HG03064 (cell line): ENCODE data around the gene ADAMTSL2.

Experiments used
- ATAC-seq: cut with Tn5 transposase; IDR thresholded peaks from one replicate; pipeline ENCODE4 v1.9.1; 2021; ENCODE audit warnings: low read depth; ENCODE audit not compliant: unreplicated experiment

Gene ADAMTSL2

DNA sequence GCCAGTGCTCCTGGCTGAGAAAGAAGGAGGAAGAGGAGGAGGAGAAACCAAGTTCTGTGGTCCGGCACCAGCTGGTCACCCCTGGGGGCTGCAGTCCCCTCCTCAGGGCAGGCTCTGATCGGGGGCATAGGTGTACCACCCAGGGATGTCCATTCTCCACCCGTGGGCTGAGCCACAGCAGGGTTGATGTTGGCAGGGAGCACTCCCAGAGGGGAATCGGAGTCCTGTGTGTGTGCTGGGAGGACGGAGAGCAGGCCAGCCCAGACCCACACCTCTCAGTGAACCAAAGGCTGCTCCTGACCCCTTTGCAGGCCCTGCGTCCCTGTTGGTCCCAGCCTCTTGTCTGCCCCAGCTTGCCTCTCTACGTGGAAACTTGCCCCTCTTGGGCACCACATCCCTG, 4.6 kb upstream of the ADAMTSL2 start:
- ATAC-seq = no peak

DNA sequence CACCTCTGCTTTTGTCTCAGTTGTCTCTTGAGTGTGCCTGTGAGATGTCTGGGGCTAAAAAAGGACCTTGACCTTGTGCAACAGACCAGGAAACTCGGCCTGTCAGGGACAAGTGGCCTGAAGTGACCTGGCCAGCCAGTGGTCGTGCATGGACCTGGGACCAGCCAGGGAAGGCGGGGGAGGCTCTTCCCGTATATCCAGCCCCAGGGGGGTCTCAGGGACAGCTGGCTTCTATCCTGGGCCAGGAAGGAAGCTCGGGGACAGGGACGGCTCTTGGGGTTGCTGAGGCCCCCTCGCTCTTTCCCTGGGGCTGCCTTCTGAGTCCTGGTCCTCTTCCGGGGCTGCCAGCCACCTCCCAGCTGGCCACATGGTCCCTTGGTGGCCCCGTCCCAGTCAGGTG, 3.2 kb upstream of the ADAMTSL2 start:
- no peak for ATAC-seq

- no peak for ATAC-seq
These were observed 1.4 kb upstream of the ADAMTSL2 start for GRCh38 chr9:133532937-133533668.

DNA sequence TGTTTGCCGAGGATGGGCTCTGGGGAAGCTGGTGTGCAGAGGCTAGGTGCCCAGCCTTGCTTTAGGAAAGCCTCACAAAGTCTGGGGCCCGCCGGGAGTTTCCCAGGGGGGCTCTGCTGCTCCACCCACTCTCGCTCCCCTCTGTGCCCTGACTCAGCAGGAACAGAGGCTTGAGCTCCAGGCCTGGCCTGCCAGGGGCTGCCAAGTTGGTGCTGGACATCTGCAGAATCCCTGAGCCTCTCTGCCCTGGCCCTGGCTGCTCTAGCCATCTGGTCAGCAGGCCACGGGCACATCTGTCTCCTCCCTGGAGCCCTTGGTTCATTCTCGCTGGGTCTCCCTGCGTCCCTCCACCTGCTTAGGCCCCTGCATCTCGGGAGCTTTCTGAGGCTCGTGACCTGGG, 647 bp upstream of the ADAMTSL2 start:
- no peak for ATAC-seq

DNA sequence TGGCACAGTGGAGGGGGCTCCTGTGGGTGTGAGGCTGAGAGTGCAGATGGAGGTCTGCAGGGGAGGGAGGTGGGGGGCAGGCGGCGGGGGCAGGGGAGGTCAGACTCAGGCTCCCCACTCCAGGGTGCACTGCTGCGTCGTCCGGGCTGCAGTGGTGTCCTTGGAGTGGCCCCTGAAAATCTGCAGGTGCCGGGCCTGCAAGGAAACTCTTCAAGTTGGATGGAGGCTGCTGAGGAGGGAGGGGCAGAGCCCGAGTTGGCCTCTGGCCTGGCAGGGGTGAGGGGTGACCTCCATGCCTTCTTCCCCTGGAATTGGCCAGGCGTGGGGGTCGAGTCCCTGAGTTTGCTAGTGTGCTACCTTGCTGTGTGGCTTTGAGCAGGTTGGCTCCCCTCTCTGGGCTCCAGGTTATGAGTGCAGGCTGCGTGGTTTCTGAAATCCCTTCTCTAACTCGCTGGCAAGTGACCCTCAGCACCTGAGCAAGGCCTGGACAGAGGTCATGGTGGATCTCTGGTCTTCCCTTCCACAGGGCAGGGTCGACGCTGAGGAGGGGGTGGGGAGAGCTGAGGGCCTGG, 888 bp downstream of the ADAMTSL2 start:
- ATAC-seq = no peak

GRCh38 chr9:133536080-133536479, 1.6 kb downstream of the ADAMTSL2 start:
- no peak for ATAC-seq

DNA sequence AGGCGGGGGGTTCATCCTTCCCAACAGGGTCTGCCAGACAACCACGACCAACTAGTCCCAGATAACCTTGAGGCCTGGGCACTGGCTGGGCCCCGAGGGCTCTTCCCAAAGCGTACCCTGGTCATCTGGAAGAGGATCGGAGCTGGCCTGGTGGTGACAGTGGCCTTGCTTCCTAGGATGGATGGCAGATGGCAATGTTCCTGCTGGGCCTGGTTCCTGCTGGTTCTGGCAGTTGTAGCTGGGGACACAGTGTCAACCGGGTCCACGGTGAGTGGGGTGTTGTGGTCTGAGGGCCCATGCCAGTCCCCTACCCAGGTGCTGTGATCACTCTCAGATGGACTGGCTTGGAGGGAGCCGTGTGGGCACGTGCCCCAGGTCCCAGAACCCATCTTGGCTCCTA, 2.0 kb downstream of the ADAMTSL2 start:
- no peak for ATAC-seq

GRCh38 chr9:133537257-133537656, 2.8 kb downstream of the ADAMTSL2 start:
- ATAC-seq = no peak

DNA sequence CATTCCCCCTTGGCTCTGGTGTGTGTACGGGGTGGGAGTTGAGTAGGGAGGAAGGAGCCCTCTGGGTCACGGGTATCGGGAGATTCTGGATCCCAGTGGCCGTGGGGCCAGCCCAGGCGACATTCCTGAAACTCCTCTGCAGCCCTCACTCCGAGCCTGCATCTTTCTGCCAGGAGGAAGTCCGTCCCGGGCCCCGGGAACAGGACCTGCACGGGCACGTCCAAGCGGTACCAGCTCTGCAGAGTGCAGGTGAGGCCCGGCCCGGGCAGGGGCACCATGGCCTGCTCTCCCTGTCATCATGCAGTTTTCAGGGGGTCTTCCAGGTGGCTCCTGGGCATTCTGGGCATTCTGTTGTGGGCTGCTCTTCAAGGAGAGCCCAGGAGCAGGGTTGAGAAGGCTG, 3.7 kb downstream of the ADAMTSL2 start:
- ATAC-seq = no peak

- no peak for ATAC-seq
These were observed 4.6 kb downstream of the ADAMTSL2 start for GRCh38 chr9:133538851-133539833.

- ATAC-seq = no peak
These were observed 5.6 kb downstream of the ADAMTSL2 start for GRCh38 chr9:133539991-133540697.

DNA sequence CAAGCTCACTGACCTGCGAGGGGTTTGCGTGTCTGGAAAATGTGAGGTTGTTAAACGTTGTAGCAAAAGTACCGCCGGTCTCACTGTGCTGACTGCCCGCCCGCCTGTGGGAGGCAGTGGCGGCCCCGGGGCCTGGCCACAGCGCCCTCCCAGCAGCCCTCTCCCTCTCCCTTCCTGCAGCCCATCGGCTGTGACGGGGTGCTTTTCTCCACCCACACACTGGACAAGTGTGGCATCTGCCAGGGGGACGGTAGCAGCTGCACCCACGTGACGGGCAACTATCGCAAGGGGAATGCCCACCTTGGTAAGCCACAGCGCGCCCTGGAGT, 6.2 kb downstream of the ADAMTSL2 start:
- ATAC-seq = no peak

DNA sequence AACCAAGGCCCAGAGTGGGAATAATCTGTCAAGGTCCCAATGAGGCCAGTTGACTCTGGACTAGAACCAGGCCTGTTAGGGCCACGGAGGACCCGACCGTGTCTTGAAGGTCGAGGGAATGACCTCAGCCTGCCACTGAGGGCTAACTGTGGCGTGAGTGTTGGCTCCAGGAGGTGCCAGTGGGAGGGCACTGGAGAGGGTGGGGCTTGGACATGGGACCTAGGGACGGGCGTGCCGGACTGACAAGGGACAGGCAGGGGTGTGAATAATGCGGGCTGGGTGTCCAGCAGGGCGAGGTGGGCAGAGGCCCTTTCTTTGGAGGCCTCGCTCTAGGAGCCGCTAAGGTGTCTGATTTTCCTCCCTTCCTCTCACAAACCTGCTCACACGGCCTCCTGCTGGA, 7.5 kb downstream of the ADAMTSL2 start:
- no peak for ATAC-seq

- ATAC-seq = no peak
These were observed 9.4 kb downstream of the ADAMTSL2 start for GRCh38 chr9:133543772-133544467.

- no peak for ATAC-seq
These were observed 11.2 kb downstream of the ADAMTSL2 start for GRCh38 chr9:133545494-133546286.

GRCh38 chr9:133546287-133546680, 11.8 kb downstream of the ADAMTSL2 start:
- ATAC-seq = no peak

DNA sequence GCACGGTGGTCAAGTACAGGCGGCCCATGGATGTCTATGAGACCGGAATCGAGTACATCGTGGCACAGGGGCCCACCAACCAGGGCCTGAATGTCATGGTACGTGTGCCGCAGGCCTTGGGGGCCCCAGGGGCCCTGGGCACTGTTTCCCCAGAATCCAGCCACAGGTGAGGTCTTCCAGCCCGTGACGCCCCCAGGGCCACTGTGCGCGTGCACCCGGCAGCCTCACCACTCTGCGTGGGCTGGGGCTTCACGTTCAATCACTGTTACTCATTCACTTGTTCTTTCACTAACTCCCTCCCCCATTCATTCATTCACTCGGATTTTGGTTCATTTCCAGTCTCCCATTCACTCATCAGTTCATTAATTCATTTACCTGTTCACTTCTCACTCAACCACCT, 12.6 kb downstream of the ADAMTSL2 start:
- no peak for ATAC-seq

DNA sequence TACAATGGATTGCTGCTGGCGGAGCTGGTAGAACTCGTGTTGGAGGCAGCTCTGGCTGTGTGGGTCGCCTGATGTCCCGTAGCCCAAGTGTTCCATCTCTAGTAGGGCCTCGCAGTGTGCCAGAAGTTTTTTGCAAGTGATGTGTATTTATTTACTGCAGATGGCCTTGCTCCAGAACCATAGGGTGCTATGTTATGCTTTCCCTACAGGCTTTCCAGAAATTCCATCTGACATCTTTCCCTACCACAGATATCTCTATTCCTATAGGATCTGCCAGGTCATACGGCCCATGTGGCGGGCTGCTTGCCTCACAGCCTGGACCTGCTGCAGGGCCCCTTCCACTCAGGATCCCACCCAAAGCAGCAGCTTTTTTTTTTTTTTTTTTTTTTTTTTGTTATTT, 16.9 kb downstream of the ADAMTSL2 start:
- ATAC-seq = no peak

DNA sequence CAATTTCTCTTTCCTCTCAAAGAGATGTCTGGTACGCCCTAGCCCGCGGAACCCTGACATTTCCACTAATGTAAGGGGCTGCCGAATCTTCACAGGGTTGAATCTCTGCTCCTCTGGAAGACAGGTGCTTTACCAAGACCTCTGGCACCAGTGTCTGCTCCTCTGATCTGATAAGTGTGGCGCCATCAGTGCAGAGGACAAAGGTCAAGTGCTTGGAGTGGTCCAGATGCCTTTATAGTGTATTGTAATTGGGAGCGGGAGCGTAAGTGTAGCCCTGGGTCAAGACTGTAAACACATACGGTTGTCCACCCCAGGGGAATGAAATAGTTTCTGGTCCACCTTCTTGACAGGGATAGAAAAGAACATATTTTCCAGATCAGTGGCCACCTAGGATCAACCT, 17.7 kb downstream of the ADAMTSL2 start:
- no peak for ATAC-seq

DNA sequence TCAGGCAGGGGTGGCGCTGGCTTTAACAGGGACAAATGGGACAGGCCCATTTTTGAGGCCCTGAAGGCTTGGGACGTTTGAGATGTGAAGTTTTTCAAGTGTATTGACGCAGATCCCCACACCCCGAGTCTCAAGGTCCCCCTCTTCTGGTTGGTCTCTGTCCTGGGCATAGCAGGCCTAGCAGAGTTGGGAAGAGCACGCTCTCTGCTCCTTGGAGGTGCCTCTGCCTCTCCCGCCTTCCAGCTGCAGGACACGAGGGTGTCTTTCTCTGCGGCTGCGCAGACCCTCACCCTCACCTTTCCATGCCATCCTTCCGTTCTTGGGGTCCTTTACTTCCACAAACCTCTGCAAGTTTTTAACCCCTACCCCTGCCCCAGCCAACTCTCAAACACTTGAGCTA, 18.6 kb downstream of the ADAMTSL2 start:
- no peak for ATAC-seq
